UCSD-AML1 (cell line): ENCODE data around the gene MAPRE3.
"Not testable (repeated sequence)": the region's sequence is repeated elsewhere in the genome, so short reads cannot be mapped to it uniquely, and the experiment has no call there.

Source experiments
- DNase-seq: peaks from one replicate; lab custom pipeline; 2025; ENCODE audit not compliant: unreplicated experiment; lab: John Stamatoyannopoulos, UW

The MAPRE3 gene

DNA sequence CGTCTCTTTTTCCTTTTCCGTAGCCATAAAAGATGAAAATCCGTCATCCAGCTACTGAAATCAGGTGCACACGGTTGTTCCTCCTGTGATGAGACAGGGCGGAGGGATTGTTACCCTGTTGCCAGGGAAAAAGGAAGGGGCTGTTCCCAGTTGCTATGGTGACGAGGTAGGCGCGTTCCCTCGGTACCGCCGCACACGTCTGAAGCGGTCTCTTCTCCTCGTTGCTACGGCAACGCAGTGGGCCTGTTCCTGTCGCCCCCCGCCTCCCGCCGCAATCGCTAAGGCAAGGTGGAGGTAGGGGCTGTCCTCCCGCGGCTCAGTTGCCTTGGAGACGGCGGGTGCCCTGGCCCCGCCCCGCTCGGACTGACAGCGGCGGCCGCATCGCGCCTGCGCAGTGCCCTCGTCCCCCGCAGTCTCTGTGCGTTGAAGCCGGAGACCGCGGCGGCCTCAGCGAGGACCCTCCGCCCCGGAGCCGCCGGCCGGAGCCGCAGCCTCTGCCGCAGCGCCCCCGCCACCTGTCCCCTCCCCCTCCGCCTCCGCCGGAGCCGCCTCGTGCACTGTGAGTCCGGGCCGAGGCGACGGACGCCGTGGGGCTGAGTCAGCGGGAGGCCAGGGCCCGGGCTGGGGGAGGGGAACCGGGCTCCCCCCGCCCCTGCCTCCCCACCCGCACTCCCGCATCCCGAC, at the start of gene MAPRE3:
Gene MAPRE3, plus strand, starts transcription at position 394 of the 684 bp plus-strand sequence. CDS start 51,582 bp downstream, outside the sequence.
- DNase-seq, result peak; percentile 68

- no peak for DNase-seq
Observed at GRCh38 chr2:26921323-26921722, 49.1 kb upstream of the MAPRE3 start.

DNA sequence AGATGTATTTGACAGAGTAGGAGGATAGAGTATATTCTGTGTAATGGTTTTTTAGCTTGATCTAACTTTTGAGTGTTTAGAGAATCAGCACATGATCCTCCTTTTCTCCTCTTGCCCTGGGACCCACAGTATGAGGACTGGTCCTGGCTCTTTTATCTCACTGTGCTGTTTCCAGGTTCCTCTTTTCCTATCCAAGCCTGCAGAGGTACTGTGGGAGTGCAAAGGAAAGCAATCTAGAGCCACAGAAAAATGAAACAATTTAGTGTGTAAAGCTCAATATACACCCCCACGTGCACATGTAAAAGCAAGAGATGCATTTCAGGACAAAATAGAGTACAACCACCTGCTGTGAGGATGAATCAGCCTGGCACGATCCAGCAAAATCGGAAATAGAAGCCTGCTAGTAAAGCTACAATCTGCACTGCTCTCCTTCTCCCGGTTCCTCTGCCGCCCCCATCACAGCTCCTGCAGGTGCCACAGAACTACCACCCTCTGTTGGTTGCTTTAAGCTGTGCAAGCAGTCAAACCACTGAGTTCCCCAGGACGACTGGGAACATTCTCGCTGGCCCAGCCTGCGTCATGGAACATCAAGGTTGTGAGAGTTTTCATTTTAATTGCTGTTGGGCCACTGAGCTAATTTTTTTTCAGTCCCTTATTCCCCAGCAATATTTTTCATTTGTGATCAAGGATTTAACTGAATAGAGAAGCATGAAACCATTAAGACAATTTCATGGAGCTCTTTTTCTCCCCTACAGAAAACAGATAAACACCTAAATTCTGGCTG, 47.8 kb upstream of the MAPRE3 start:
- DNase-seq, result peak; percentile 48

- DNase-seq, result not testable (repeated sequence)
Observed at GRCh38 chr2:26923189-26923466, 47.3 kb upstream of the MAPRE3 start.

GRCh38 chr2:26924731-26925099, 45.7 kb upstream of the MAPRE3 start:
- no peak for DNase-seq

DNA sequence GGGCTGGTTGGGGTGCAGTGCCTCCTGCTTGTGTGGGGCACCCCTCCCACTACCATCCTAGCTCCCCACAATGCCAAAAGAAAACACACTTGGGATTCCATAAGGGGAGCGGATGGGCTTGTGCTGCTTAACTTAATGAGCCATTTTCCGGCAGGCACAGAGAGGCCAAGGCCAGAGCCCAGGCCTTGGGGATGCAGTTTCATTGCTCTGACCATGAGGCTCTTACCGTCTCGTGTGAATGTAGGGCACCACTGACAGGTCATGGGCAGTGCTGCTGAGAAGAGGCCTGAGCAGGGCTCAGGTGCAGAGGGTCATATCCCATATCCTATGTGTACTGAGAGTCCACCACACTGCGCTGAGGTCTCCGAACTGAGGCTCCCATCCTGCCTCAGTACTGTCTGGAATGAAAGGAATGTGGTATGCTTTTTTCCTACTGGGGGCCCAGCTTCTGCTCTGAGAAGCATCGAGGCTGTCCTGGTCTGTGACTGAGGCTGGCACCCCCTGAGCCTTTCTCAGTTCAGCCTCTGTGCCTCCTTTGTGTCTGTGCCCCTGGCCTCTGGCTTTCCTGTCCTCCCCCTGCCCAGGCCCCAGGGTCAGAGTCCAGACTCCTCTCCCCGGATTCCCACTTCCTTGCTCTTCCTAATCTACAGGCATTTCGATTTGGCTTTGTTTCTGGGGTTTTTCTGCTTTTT, 45.2 kb upstream of the MAPRE3 start:
- no peak for DNase-seq

DNA sequence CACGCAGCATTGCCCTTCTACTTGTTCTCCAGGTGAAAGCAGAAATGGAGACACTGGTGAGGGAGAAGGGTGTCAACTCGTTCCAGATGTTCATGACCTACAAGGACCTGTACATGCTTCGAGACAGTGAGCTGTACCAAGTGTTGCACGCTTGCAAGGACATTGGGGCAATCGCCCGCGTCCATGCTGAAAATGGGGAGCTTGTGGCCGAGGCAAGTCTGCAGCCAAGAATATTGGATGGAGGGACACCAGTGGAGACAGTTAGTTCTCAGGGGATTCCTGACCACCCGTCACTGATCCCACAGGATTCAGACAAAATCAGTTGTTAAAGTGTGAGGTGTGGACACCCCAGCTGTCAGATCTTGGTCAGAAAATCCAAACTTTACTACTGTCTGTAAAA, 43.2 kb upstream of the MAPRE3 start:
- DNase-seq, result no peak

GRCh38 chr2:26932974-26933373, 37.5 kb upstream of the MAPRE3 start:
- no peak for DNase-seq

DNA sequence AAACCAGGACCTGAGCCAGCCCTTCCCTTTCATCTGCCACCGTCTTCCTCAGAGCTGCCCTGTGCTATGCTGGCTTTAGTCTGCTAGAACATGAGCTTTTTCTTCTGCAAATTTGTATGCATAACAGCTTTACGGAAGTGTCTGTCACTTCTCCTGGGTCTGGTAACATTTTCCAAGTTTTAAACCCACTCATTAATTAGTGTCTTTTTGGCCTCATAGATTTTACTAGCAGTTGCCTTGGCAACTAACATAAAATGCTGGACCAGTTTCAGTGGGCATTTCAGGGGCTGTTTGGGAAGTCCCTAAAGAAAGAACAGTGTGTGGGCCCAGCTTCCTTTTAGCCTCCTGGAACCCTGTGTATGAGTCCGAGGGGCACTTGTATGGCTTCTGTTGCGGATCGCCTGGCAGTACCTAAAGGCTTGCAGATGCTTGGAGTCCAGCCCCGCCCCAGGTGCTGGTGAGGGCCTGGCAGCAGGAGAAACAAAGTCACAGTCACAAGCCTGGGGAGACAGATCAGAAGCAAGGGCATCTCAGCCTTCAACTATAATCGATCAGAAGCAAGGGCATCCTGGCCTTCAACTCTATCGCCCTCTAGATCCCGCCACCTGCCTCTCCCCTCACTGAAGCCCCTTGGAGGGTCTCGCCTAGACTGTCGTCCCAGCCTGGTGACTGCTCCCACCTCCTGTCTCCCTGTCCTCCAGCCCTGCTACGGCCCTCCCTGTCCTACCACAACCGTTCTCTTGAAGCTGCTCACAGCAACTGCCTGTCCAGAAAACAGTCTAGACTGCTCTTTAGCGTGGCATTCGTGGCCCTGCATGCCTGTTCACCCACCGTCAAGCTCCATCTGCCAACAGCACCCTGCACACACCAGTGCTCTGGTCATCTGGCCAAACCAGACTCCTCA, 36.8 kb upstream of the MAPRE3 start:
- DNase-seq, result no peak

- DNase-seq, result no peak
Observed at GRCh38 chr2:26934335-26934724, 36.1 kb upstream of the MAPRE3 start.

GRCh38 chr2:26934985-26935384, 35.5 kb upstream of the MAPRE3 start:
- no peak for DNase-seq

DNA sequence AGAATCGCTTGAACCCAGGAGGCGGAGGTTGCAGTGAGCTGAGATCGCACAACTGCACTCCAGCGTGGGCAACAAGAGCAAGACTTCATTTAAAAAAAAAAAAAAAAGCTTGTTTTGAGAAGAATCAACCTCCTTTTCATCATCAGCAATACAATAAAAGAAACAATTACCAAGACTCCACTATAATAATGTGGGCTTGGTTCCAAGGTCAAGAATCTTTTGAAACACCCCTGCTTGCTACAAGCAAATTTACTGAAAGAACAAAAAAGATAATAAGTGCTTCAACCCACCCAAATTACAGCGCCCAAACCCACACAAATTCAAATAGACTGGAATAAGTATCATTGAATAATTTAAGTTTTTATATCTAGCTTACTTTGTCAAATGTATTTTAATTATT, 33.6 kb upstream of the MAPRE3 start:
- no peak for DNase-seq

DNA sequence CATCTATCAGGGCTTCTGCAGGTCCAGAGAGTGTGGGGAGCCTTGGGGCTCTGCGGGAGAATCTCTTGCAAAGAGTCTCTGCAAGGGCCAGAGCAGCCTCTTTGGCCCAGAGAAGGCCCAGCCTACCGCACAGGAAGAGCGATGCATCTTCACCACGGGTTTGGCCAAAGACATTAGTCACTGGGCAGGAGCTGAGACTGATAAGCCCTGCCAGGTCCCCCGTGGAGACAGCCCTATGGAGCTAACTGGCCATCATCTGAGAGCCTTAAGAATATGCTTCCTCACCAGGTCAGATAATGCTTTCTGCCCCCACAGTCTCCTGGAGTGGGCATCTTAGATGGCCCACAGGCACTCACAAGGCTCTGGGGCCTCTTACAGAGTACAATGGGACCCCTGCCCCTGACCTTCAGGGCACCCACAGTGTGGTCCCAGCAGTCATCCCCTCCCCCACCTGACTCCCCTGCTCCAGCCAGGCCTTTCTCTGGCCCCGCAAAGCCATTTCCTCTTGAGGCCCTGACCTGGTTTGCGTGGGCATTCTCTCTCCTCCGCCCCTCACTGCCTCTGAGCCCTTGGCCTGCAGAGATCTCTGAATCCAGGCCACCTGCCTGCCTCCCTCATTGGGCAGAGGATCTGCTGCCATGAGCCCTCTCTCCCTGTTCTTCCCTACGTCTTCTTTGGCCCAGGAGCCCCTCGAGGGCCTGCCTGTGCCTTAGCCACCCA, 31.9 kb upstream of the MAPRE3 start:
- no peak for DNase-seq

DNA sequence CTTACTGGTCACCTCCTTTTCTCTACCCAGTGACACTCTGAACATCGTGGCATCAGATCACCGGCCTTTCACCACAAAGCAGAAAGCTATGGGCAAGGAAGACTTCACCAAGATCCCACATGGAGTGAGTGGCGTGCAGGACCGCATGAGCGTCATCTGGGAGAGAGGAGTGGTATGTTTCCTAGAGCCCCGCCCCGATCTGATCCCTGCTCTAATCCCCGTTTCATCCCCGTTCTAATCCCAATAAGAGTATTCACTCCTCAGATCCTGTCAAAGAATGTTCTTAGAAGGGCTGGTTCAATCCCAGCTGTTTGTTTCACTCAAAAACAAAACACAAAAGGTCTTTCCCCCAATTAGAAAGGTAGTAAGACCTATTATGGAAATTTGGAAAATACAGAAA, 30.4 kb upstream of the MAPRE3 start:
- no peak for DNase-seq

GRCh38 chr2:26941486-26941885, 29.0 kb upstream of the MAPRE3 start:
- no peak for DNase-seq

GRCh38 chr2:26942543-26943295, 27.7 kb upstream of the MAPRE3 start:
- peak; percentile 61 for DNase-seq

GRCh38 chr2:26945991-26946750, 24.3 kb upstream of the MAPRE3 start:
- DNase-seq, result no peak

DNA sequence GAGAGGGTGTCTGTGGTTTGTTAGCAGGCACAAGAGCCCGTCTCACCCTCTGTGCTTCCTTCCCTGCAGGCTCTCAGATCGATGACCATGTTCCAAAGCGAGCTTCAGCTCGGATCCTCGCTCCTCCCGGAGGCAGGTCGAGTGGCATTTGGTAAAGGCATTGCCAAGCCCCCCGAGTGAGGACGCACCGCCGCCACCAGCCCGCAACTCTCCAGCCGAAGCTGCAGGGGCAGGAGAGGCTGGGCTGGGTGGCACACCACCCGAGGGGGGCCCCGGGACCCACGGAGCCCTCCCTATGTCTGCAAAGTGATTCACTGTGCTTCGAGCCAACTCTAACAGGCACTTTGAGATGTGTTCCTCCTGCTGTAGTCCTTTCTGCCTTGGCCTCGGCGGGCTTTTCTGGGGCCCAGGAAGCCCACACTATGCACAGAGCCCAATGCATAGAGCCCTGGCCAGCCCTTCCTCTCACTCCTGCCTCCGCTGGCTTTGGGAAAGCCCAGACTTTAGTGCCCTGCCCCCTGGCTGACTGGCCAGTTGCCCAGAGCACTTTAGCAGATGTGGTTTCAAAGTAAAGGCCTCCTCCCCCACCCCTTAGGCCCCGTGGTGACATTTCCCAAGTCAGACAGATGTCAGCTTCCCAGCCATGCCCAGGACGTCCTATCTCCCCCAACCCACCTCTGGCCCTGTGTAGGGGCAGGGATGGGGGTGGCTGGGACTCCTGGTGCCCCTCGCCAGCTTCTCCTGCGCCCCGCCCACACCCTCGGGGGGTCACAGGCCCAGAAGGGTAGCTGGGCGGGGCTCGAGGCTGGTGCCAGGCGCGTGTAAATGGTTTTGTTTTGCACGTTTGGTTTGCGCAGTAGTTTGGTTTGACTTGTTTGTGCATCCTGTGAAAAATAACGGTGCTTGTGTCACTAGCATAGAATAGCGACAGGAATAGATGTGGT, 23.3 kb upstream of the MAPRE3 start:
- DNase-seq, result no peak
